Mucosa of gallbladder (tissue), 1 donor: ENCODE data around the gene CIB4. TPM values are rescaled to one million over a fixed set of nuclear protein-coding genes. Genes with fewer than 3 reads are reported as not detected.

Experiments
- DNase-seq: peaks from one replicate; pipeline ENCODE4 v3.0.0-alpha.2; 2020; ENCODE audit warnings: low spot score
- total RNA-seq: library from RNA; stranded (reverse); gene quantifications from one replicate; pipeline ENCODE4 v1.2.1, GENCODE V29; 2021
- donor health status: DM: no; HTN: no; CAD: no.

CIB4 gene
- total RNA-seq: not detected

DNA sequence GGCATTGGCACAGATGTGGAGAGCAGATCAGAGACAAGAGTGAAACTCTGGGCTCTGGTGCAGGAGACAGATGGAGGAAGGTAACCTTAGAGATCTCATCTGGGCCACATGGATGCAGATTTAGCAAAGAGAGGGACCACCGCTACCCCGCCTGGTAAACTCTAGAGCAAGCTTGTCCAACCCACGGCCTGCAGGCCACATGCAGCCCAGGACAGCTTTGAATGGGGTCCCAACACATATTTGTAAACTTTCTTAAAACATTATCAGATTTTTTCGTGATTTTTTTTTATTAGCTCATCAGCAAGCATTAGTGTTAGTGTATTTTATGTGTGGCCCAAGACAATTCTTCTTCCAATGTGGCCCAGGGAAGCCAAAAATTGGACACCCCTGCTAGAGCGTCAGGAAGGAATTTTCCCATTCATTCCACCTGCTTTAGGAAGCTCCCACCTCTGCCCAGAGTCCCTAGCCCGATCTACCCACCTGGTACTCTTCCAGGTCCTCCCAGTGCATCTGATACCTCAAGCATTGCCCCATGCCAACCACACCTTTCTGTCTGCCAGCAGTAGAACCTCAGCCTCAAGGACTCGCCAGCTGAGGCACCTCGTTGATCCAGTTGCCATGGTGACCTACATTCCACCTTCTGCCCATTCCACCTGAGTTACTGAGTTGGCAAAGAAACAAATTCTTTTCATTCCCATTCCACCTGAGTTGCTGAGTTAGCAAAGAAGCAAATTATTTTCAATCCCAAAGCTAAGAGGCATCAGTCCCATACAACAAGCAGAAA, at the start of gene CIB4:
TSS of gene CIB4 (minus strand) at position 586 of the 784 bp plus-strand sequence. CDS start at position 534, 52 bp downstream.
- DNase-seq: no peak

DNA sequence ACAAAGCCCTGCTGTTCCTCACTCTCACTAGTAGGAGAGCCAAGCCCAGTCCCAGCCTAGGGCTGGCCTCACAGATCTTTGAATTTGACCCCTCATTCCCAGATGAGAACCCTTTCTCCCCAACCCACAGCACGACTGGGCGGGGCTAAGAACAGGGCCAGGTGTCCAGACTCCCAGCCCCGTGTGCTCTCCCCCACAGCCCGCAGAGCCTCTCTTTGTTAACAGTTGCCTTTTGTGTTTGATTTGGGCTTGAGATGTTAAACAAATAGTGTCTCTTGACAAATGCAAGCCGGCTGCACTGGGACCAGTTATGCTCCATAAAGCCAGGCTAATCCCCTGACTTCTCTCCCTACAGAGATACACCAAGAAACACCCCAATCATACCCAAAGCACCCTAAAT, 46.6 kb upstream of the CIB4 start:
- DNase-seq: no peak

DNA sequence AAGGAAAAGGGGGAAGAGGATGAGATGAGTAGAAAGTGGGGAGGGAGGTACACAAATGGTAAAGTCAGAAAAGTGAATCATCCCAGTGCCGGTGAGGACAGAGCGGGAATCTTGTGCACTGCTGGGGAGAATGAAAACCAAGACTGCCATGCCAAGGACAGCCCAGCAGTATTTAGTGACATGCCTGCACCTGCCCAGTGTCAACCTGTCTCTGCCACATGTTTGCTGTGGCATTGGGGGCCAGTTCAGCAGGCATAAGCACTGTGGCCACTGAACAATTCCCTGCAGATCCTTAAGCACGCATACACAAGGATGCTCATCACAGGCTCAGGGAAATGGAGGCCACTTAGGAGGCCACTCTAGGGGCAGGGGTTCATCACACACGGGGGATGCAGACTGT, 46.2 kb upstream of the CIB4 start:
- no peak for DNase-seq

DNA sequence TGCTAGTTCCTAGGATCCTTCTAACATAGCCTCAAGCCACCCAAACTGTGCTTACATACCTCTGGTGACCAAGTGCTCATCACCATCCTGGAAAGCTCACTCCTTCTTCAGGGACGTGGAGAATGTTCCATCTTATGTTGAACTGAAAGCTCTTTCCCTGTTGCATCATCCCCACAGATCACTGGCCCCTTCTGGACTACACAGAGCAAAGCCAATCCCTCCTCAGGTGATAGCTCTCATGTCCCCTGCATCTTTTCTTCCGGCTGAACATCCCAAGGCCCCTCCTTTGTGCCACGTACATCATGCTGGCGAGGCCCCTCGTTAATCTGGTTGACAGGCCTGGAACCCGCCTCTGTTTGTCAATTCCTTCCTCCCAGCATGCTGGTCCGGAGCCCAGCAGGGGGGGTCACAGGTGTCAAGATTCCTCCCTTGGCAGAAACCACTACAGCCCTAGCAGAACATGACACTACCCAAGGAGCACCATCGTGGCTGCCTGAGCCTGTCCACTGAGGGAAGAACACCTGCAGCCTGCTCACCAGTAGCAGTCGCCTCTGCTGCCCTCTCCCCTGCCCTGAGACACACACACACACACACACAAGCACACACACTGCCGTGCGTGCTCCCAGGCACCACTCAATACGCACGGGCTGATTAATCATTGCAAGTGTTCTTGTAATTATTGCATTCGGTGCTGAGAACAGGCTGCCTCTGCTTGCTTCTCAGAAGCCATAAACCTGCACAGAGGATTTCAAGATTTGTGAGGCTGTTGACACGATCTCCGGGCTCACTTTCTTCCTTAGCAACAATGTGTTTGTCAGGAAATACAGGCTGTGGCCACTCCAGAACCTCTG, 45.0 kb upstream of the CIB4 start:
- DNase-seq: peak; percentile 28

DNA sequence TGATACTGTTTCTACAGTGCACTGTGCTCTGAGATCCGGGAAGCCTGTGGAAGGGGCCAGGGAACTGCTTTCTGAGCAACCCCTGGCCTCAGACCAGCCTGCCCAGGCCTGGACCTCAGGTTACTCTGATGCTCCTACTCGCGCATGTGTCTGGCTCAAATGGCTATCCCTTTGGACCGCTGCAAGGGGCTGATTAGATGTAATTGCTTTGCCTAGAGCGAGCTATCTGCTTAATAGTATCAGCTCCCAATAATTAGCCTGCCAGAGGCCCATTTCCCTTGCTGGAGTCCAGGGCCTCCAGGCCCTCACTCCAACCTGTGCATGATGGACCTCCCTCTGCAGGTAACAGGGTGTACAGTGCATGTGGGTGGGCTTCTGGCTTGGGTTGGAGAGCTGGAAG, 44.2 kb upstream of the CIB4 start:
- DNase-seq: no peak

- DNase-seq: no peak
These were observed 42.4 kb upstream of the CIB4 start for GRCh38 chr2:26683583-26683982.

DNA sequence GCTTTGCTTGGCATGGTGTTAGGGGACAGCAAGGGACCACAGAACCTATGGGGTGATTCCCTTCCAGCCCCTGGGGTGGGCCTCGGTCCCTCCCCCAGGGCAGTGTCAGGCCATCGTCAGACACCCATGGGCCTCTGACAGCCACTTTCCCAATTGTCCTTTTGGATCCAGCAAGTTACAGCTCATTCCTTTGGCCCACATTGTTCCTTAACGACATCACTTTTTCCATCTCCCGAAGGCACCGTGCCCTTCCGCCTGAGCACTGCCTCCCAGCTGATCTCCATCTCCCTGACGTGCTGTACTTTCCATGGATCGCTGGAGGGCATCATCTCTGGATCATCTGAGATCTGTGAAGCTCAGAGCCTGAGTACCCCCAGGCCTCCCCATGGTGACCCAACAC, 41.0 kb upstream of the CIB4 start:
- no peak for DNase-seq

DNA sequence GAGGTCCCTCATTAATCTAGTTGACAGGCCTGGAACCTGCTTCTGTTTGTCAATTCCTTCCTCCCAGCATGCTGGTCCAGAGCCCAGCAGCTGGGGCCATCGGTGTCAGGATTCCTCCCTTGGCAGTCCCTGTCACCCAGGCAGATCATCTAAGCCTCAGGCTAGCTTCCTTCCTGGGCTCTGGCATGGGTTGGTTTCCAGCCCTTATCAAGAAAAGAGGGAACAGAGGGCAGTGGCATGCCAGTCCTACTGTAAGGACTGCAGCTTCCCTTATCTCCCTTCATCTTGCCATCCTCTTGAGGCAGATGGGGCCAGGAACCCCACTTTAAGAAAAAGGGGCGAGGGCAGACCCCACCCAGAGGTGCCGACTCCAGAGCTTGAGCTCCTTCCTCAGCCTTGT, 40.5 kb upstream of the CIB4 start:
- no peak for DNase-seq

DNA sequence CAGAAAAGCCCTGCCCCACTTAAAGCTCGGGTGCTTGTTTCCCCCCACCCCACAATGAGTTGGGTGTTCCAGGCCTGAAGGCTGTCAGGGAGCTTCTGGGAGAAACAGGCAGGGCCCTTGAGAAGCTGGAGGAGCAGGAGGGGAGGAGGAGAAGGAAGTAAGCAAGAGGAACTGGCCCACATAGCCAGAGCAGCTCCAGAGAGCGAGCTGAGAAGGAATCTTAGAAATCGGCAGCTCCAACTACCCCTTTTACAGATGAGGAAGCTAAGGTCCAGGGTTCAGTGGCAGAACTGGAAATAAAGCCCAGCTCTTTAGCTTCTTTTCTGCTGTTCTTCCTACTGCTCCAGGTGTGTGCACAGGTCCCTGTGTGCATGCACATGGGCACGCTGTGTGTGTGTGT, 38.7 kb upstream of the CIB4 start:
- DNase-seq: no peak

- no peak for DNase-seq
These were observed 36.9 kb upstream of the CIB4 start for GRCh38 chr2:26678035-26678434.

DNA sequence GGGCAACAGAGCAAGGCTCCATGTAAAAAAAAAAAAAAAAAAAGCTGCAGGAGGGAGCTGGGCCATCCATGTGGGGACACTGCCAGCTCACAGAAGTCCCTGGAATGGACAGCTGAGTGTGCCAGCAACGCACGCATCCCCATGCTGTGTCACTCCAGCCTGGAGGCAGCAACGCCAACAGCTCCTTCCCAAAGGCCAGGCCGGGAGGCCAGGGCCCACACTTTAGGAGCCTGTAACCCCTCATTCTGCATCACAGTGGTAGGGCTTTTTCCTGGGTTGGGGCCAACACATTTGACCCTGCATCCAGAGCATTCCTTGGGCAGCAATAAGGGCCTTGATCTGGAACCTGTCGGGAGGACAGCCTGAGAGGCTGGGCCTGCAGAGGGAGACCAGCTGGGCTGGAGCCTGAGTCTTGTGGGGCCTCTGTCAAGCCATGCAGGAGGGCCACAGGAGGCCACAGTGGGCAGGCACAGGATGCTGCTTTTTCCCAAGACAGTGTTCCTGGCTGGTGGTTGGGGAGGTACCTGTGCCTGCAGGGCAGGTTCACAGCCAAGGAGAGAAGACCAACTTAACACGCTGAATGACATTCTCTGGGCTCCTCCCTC, 34.6 kb upstream of the CIB4 start:
- DNase-seq: no peak

DNA sequence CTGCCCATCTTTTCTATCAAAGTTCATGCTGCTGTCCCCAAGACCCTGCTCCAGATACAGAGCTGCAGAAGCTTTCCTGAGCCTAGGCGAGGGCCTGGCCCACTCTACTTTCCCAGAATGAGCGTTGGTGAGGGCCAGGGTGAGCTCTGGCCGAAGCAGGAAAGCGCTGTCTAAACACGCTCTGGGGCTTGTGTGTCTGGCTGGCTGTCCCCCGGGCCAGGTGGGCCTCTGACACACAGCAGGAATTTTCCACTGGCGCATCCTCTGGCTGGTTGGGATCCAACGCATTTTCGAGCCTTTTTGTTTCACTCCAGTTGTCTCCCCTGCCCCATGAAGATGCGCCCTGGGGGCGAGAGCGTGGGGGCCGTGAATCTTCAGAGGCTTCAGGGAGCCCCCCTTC, 33.6 kb upstream of the CIB4 start:
- no peak for DNase-seq

DNA sequence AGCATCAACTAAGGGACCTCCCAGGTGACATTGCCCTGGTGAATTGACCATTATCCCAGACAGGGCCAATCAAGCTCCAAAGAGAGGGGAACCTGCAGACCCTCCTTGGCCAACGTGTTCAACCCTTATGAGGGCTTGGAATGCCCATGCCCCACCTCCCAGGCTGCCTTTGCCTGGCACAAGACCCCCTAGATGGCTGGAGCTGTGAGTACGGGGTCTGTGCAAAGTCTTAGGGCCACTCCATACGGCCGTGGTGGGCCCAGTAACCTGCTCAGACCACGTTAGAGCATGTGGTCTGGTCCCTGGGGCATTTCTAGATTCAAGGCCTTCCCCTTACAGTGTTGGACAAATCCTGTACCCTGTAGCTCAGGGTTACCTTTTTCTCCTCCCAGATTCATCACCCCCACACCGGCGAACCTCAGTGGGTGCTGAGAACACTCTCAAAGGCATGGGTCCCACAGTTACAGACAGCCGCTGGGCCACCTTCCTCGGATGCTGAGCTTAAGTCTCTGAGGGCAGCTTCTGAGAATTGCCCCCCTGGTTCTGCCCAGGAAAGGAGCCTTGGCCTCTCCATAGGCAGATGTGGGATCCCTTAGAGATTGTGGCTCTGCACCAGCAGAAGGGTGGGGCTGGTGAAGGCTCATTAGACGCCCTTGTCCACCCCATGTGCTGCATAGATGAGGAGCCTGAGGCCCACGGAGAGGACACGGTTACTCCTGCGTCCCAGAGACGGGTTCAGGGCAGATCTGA, 33.0 kb upstream of the CIB4 start:
- no peak for DNase-seq

DNA sequence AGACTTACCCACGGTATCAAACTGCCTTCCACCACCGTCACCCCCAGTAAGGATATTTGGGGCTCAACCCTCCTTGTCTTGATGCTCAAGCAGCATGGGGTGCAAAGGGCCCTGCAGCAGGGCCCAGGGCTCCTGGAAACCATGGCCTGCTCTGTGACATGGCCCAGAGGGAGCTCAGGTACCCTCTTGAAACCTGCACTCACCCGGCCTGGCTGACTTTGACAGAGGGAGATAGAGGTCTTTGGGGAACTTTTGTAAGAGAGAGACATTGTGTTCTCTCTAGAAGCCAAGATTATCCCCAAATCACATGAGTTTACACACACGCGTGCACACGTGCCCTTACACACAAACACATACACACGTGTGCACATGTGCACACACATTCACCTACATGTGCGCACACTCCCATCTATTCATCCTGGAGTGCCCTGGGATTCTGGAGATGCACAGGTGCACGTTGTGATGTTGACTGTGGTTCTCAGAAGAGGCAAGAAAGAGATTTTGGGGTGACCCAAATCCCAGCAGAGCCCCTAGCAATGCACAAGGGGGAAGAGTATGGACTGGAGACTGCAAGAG, 31.7 kb upstream of the CIB4 start:
- DNase-seq: no peak

- DNase-seq: no peak
These were observed 31.1 kb upstream of the CIB4 start for GRCh38 chr2:26672112-26672817.

DNA sequence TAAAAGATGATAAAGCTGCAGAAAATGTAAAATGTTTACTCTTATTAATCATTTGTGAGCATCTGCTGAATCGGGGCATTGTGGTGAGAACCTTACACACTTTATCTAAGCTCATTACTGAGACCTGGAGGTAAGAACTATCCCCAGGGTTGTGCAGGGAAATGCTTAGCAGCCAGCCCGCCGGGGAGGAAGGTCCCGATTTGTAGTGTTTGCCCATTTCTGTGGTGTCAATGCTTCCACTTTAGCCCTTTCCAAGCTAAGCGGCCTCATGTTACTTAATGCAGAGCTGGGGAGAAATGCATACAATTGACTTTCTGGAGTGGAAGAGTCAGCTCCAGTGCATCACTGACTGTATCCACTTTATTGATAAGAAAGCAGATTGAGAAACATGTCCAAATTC, 30.5 kb upstream of the CIB4 start:
- DNase-seq: no peak

GRCh38 chr2:26670931-26671460, 29.8 kb upstream of the CIB4 start:
- DNase-seq: no peak

DNA sequence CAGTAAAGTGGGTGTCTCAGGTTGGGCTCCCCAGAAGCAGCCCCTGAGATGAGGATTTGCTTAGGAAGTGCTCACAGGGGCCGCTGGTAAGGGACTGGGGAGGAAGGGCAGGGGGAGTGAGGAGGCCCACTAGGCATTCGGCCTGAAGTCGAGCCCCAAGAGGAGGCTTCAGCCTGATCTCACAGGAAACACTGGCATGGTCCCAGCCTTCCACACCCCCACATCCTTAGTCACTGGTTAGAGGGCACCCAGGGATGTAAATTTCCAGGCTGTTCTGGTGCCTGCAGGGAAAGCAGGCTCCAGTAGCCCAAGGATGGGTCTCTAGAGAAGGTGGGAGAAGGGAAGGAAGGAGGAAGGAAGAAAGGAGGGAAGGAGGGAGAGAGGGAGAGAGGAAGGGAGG, 29.0 kb upstream of the CIB4 start:
- no peak for DNase-seq

DNA sequence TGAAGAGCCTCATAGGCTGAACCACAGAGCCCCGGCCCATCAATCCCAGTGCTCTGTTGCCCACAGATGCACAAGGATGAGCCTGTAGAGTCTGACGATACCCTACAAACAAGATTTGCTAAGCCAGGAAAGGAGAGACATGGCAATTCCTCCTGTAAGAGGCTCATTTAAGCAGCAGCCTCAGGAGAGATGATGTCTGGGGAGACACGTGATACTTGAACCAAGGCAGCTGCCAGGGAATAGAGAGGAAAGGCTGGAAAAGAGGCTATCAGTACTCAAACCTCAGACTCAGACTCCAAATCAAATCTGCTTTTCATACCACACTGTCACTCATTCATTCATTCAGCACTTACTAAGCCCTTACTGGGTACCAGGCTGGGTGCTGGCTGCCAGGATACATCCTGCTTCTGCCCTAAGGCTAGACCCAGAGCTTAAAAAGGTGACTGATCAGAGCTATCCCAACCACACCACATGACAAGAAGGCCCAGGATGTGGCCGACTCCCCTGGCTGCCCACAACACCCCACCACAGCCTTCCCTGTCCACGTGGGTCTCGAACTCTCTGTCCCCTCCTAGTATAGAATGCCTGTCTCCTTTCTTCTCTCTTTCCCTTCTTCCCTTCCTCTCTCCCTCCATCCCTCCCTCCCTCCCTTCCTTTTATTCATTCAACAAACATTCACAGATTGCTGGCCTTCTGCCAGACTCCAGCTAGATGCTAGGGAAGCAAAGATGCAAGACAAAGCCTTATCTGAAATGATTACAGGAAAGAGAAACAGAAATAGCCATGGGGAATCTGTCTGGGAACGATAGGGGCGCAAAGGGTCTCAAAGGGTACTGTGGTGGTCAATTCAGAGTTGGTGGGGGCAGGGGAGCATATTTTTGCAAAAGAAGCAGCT, 27.9 kb upstream of the CIB4 start:
- no peak for DNase-seq

- no peak for DNase-seq
These were observed 26.9 kb upstream of the CIB4 start for GRCh38 chr2:26668041-26668440.
